ENCODE results near the gene PIEZO1.
"Not testable (repeated sequence)": the region's sequence is repeated elsewhere in the genome, so short reads cannot be mapped to it uniquely, and the experiment has no call there.

PIEZO1 gene

DNA sequence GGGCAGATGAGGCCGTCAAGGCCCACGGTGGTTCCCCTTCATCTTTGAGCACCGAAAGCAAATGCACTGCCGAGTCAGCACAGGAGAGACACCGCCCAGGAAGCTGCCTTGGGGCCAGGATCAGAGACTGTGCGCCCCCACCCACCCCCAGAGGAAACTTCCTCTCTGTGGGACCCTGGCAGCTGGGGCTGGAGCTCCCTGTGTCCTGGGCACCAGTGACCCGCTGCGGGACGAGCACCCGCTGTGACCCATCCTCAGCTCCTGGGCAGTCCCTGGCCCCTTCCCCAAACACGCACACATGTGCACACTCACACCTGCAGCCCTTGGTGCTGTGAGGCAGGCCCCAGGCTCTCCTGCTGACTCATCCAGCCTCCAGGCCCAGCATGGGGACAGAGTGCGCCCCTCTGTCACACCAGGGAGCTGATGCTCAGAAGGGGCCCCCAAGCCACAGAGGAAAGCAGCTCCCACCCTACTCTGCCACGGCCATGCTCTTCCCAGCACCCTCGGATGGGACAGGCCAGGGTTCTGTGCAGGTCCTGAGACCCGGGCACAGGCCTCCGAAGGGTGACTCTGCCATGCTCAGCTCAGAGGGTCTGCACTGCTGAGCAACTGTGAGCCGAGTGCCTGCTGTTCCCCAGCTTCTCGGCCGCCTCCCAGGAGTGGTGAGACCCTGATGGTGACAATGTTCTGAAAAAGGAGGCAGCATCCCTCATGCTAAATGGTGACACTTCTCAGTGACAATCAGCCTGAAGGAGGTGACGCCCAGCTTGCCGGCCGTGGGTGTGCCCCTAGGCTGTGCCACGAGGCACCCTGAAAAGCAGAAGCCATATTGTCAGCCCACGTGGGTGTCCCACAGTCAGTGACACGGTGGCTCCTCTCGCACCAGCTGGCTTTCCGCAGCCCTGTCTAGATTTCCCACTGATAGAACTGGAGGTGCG lies 3.6 kb downstream of the PIEZO1 start:
- DNase-seq = no peak

DNA sequence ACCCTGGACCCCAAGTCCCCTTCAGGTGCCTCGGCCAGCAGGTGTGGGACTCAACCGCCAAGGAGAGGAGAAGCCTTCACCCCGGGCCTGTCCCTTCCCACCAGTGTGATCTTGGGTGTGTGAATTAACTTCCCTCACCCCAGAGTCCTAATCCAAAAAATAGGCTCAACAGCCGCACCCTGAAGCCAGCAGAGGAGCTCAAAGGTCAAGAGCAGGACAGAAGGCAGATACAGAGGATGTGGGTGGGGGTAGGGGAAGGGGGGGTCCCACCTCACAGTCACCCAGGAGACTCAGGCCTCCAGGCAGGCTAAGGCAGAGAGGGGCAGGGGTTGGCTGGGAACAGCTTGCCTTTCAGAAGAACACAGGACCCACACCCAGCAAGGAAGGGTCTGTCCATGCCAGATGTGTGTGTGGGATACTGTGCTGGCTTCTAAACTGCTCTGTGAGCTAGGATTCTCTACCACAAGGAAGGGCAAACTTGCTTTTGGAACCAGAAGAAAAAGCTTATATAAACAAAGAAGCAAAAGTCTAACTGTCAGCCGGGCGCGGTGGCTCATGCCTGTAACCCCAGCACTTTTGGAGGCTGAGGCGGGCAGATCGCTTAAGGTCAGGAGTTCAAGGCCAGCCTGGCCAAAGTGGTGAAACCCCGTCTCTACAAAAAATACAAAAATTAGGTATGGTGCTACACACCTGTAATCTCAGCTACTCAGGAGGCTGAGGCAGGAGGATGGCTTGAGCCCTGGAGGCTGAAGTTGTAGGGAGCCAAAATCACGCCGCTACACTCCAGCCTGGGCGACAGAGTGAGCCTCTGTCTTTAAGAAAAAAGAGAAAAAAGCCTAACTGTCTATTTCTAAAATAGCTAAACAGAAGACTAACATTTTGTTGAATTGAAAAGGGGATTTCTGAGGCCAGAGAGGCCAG lies 4.6 kb downstream of the PIEZO1 start:
- no peak for DNase-seq

DNA sequence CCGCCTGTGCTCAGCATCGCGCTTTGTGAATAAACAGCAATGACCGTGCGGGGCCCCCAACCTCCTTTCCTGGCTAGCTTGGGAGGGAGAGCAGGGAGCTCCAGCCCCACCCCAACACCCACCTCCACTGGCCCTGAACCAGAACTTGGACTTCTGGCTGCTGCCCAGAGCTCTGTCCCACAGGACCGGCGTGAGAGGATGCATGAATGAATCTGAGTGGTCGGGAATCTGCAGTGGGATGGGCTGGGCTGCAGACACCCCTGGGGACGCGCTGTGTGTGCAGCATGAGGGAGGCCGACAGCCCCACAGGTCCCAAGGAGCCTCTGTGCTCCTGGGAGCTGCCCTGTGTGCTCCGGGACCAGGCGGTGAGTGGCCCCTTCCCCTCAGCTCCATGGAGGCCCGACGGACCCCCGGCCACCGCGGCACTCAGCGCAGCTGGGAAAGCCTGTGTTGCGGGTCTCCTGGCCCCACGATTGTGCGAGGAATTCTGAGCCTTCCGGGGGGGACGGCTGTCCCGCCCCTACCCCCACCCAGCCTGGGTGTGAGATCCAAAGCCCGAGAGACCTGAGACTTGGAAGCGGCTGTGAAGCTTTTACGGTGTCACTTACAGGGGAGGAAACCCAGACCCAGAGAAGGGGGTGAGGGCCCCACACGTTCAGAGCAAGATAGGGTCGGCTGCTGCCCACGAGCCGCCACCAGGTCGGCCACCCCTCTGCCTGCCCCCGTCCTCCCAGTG lies 5.4 kb downstream of the PIEZO1 start:
- DNase-seq = no peak

DNA sequence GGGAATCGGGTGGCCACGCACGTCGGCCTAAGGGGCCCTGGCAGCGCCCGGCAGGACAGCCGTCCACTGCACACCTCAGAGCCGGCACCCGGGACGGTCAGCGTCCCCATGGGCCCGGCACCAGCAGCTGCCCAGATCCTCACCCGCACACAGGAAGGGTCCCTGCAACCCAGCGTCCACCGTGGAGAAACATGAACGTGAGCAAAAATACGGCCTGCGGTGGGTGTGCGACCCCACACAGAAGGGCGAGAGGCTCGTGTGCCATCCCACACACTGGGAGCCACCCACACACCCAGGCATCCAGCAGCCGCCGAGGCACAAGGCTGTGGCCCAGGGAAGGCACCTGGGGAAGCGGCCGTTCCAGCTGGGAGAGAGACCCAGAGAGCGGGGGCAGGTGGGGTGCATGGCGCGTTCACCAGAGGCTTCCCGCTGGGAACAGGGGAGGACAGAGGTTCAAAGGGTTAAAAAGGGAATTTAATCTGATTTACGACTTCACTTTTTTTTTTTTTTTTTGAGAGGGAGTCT lies 6.4 kb downstream of the PIEZO1 start:
- DNase-seq = no peak

- DNase-seq = no peak
Observed at GRCh38 chr16:88778271-88778525, 6.8 kb downstream of the PIEZO1 start.

DNA sequence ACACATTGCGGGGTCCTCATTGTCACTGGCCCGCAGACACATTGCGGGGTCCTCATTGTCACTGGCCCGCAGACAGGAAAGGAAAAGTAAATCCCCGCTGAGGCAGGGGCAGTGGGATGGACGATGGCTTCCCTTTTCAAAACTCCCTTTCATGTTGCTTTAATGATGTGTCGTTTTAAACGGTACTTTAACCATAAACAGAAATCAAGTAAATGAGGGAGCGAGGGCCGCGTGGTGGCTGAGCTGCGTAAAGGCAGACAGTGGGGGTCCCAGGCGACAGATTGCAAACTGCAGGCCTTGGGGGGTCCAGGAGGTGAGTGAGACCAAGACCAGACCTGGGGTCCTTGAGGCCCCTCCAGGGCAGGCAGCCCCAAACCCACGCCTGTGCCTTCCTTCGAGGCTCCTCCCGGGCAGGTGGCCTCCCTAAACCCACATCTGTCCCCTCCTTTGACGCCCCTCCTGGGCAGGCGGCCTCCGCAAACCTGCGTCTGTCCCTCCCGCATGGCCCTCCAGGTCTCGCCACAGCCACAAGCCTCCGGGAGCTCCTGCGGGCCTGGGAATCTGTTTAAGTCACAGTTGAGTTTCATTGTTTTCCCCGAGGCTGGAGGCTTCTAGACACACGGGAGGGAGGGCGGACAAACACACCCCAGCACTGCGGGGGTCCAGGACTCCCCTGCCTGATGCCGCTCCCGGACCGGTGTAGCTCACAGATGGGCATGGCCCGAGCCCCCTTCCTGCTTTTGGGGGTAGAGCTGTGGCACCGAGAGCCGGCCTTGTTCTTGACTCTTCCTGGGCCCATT lies 7.3 kb downstream of the PIEZO1 start:
- no peak for DNase-seq

GRCh38 chr16:88775825-88776224 lies 9.2 kb downstream of the PIEZO1 start:
- no peak for DNase-seq

- no peak for DNase-seq
Observed at GRCh38 chr16:88774544-88775393, 10.3 kb downstream of the PIEZO1 start.

GRCh38 chr16:88773812-88774291 lies 11.2 kb downstream of the PIEZO1 start:
- no peak for DNase-seq

DNA sequence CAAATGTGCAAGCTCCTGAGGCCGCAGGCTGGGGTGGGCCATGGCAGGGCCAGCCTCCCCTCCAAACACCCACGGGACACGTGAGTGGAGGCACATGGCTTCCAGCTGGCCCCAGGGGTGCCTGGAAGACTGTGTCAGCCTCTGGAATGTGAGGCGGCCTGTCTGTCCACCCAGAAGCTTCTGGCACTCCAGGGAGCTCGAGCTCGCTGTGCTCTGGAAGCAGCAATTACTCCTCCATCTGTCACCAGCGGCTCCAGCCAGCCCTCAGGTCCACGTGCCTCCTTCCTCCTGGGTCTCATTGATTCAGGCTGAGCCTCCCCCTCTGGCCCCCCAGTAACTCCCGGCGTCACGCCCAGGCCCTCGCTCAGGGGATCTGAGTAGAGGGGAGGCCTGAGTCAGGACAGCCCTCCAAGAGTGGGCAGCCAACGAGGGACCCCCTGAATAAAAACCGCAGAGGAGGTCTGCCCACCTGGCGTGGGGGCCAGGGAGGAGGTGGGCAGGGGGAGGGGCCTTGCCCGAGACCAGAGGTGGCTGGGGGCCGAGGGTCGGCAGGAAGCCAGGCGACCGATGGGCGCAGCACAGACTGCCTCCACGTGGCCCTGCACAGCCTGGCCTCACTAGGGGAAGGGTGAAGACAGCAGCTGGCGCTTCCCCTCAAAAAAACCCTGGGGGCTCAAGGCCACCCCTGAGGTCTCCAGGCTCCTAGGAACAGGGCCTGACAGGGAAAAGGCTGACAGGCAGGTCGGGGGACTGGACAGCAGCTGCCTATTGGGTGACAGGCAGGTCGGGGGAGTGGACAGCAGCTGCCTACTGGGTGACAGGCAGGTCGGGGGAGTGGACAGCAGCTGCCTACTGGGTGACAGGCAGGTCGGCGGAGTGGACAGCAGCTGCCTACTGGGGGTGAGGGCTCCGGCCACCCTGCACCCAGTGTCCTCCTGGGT lies 11.9 kb downstream of the PIEZO1 start:
- no peak for DNase-seq

DNA sequence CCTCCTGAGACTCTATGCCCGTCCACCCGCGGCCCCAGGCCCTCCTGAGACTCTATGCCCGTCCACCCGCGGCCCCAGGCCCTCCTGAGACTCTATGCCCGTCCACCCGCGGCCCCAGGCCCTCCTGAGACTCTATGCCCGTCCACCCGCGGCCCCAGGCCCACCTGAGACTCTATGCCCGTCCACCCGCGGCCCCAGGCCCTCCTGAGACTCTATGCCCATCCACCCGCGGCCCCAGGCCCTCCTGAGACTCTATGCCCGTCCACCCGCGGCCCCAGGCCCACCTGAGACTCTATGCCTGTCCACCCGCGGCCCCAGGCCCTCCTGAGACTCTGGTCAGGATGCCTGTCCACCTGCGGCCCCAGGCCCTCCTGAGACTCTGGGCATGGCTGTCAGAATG lies 13.2 kb downstream of the PIEZO1 start:
- not testable (repeated sequence) for DNase-seq

GRCh38 chr16:88771294-88771772 lies 13.7 kb downstream of the PIEZO1 start:
- no peak for DNase-seq

DNA sequence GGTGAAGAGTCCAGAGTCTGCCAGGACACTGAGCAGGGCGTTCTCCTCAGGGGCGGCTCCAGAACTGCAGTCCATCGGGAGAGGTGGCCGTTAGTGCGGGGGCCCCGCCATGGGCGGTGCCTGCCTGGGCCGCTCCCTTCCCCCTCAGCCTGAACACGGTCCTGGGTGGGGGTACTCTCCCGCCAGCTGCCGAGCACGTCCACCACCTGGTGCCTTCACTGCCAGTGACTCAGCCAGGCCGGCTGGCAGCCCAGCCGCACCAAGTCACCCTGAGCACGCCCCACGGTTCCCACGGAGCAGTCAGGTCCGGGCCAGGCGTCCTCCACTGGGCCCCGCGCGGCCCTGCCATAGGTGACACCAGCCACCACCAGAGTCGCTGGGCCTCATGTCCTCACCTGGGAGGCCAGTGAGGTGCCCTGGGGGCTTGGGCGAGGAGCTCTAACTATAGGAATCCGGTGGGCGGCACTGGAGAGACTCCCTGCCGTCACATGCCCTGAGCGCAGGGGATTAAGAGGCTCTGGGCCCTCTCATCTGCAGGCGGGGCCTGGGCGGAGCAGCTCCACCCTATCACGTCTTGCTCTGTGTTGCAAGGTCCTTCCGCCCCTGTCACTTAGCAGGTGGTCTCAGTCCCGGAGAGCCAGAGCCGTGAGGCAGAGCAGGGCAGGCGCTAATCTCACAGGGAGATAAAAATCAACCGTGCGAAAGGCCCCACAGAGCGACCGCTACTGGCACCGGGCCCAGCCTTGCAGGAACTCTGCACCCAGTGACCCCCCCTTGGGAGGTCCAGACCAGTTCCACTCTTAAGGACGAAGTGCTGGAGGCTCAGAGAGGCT lies 14.3 kb downstream of the PIEZO1 start:
- DNase-seq = no peak

GRCh38 chr16:88769617-88770460 lies 15.2 kb downstream of the PIEZO1 start:
- no peak for DNase-seq

DNA sequence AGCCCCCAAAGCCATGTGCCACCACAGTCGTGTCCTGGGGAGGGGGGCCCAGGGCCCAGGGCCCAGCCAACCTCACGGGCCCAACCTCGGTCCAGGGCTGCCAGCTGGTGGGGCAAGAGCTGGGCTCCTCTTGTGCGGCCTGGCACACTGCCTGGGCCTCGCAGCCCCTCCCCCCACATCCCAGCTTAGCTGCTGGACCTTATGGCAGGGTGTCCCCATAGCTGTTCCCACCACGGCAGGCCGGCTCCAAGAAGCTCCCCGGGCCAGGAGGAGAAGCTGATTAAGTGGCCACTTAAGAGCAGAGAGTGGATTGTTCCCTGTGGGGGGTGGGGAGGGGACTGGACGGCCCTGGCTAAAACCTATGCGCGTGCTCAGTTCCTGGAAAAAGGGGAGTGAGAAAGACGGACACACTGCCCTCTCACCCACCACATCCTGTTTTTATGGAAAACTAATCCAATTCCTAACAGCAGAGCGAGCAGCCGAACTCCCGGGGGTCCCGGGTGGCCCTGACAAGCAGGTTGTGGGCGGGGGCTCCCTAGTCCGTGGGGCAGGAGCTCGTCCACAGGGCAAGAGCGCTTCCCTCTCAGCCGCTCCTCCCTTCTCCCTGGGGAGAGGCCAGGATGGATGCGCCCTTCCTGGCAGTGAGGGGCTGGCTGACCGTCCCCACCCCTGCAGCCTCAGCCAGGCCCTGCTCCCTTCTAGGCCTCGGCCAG lies 16.8 kb downstream of the PIEZO1 start:
- DNase-seq = no peak

GRCh38 chr16:88767546-88768070 lies 17.4 kb downstream of the PIEZO1 start:
- DNase-seq = no peak

- DNase-seq = no peak
Observed at GRCh38 chr16:88766975-88767374, 18.0 kb downstream of the PIEZO1 start.

All from hippocampal formation (tissue), 2 donors.